HG02763 (cell line): ENCODE results near the gene PAXX.

Source experiments
- ATAC-seq: cut with Tn5 transposase; IDR thresholded peaks from one replicate; pipeline ENCODE4 v1.9.1; 2021; ENCODE audit warnings: mild to moderate bottlenecking, moderate library complexity; ENCODE audit not compliant: unreplicated experiment

The PAXX gene

GRCh38 chr9:136952876-136953770 lies 39.1 kb upstream of the PAXX start:
- no peak for ATAC-seq

DNA sequence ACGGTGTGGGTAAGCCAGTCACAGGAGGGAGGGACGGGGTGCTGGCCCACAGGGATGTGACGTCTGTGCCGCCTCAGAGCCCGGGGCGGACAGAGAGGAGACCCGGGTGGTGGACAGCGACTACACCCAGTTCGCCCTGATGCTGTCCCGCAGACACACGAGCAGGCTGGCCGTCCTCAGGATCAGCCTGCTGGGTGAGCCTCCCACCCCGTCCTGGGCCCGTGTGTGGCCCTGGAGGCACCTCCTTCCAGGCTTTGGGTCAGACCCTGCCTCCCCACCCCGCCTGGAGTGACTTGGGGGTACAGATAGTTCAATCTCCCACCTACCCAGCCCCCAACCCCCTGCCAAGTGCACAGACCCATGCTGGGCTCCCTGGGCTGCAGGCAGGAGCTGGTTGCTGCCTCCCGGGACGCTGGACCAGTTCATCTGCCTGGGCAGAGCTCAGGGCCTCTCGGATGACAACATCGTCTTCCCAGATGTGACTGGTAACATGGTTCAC lies 38.4 kb upstream of the PAXX start:
- ATAC-seq = no peak

GRCh38 chr9:136954270-136955083 lies 37.7 kb upstream of the PAXX start:
- ATAC-seq = no peak

DNA sequence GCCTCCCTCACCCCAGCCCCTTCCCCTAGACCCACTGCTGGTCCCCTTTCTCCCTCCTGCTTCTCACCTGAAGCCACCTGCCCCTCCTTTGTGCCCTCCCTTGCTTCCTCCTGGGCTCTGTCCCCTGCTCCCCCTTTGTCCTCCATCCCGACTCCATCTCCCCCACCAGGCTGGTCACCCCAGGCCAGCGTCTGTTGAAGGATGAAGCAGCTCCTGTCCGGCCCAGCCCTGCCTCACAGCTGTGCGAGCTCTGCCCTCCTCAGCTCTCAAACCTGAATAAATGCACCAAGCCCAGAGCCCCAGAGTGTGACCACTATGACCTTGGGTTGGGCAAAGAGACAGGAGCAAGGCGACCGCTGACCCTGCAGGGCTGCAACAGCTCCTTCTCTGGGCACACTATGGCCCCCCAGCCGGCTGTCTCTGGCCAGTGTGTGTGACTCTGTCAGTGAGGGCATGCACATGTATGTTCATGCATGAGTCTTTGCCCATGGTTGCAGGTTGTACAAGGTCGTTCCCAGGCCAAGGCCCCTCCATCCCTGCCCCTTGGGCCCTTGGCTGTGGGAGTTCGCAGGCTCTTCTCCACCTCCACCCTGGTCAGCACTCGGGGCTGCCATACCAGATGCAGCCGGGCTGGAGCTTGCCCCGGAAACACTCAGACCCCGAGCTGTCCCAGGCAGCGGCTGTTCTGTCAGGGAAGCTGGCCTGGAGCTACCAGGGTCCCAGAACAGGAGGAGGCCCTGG lies 36.9 kb upstream of the PAXX start:
- ATAC-seq = no peak

GRCh38 chr9:136955943-136956335 lies 36.3 kb upstream of the PAXX start:
- ATAC-seq = no peak

DNA sequence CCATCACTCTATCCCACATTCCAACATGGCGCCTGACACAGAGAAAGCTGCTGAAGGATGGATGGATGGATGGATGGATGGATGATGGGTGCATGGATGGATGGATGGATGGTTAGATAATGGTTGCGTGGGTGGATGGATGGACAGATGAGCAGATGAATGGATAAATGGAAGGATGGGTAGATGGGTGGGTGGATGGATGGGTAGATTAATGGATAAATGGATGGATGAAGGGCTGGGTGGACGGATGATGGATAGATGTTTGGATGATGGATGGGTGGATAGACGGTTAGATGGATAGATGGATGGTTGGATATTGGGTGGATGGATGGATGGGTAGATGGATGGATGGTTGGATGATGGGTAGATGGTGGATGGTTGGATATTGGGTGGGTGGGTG lies 35.6 kb upstream of the PAXX start:
- no peak for ATAC-seq

DNA sequence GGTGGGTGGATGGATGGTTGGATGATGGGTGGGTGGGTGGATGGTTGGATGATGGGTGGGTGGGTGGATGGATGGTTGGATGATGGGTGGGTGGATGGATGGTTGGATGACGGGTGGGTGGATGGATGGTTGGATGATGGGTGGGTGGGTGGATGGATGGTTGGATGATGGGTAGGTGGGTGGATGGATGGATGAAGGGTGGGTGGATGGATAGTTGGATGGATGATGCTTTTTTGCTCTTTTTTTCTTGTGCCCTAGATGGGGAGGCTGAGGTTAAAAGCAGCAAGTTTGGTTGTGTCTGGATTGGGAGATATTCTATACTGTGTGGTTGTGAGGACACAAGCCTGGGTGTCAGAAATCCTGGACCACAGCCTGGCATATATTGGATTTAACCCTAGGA lies 34.8 kb upstream of the PAXX start:
- ATAC-seq = no peak

DNA sequence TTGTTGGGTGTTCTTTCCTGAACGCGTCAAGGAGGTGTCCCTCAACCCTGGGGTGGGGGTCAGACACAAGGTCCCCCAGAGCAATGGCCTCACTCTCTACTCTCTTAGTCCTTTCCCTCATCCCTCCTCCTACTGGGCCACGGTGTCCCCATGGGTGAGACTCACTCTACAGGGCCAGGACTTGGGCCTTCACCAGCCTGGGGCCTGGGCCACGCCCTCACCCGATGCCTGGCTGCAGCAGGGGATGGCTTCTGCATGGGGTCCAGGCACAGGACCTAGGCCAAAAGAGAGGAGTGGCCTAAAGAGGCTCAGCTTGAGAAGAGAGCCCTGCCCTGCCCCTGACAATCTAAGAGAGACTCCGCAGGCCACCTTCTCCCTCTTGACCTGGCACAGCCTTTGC lies 34.3 kb upstream of the PAXX start:
- no peak for ATAC-seq

GRCh38 chr9:136958473-136958872 lies 33.7 kb upstream of the PAXX start:
- ATAC-seq = no peak

GRCh38 chr9:136958898-136959850 lies 33.0 kb upstream of the PAXX start:
- ATAC-seq = no peak

DNA sequence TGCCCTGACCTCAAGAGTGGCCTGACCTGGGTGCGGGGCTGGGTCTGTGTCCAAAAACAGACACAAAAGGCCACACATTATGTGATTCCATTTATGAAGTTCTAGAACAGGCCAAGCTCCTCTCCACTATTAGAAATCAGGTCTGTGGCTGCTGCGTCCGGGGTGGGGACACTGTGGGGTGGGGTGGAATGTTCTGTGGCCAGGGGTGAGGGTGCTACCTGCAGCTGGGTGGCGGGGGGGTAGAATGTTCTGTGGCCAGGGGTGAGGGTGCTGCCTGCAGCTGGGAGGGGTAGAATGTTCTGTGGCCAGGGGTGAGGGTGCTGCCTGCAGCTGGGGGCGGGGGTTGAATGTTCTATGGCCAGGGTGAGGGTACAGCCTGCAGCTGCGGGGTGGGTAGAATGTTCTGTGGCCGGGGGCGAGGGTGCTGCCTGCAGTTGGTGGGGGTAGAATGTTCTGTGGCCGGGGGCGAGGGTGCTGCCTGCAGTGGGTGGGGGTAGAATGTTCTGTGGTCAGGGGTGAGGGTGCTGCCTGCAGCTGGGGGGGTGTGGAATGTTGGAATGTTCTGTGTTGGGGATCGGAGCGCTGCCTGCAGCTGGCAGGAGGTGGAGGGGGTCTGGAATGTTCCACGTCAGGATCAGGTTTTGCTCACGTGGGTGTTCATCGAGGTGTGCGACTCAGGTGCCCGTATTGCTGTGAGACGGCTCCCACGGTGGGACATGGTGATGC lies 31.8 kb upstream of the PAXX start:
- ATAC-seq = no peak

DNA sequence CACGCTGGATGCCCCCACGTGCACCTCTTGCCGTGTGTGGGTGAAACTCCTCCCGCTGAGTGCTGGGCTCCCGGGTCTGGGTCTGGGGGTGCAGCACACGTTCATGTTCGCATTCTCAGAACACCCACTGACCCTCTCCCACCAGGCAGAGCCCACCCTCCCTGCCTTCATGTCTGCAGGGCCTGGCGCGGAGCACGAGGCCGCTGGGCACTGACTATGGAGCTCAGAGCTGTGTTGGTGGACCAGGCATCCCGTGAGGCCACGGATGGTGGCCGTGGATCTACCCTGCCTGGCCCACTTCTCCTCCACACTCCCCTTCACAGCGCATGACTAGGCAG lies 31.3 kb upstream of the PAXX start:
- no peak for ATAC-seq

DNA sequence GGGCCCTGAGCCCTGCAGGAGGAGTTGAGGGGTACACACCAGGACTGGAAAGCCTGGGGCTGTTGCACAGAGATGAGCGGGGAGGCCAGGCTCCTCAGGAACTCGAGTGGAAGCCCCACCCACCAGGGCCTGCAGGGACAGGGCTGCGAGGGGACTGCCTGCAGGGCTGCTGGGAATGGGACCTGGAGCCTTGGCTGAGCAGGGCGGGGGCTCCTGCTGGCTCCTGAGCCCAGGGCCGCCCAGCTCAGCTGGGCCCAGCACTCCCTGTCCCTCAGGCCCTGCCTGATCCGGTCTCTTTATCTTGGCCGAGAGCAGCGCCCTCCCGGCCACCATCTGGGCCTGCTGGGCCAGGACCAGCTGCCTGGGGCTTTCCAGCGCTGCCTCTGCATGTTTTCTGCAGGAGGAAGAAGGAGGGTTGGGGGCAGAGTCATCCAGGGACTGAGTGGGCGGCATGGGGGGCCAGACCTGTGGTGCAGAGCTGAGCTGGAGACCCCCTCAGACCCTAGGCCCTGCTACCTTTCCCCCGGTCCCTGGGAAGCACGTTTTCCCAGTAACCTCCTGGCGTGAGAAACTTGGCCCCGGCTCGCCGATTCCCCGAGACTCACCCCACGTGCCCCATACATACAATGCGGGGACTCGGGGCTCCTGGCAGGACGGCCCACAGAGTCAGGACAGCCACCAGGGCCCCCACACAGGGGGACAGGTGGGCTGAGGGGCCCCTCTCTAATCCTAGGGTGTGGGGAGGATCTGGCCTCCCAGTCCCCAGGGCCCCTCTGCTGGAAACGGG lies 30.8 kb upstream of the PAXX start:
- ATAC-seq = no peak

- ATAC-seq = no peak
These were observed 30.1 kb upstream of the PAXX start for GRCh38 chr9:136962163-136962562.

DNA sequence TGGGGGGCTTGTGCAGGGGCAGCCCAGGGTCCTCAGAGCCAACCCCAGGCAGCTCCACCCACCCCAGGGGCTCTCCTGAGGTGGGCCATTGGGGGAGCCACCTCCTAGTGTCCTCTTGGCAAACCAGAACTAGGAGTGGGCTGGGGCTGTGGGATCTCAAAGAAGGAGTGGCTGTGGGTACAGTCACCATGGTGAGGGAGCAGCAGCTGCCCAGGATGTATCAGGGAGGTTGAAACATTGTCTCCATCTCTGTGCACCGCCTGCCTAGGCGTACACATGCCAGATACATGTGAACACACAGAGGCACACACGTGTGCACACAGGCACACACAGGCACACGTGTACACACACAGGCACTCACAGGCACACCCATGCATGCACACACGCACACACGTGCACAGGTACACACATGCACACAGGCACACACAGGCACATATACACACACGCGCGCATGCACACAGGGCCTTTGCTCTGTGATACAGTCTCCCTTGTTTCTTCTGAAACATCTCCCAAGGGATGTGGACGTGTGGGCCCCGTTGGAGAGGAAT lies 29.4 kb upstream of the PAXX start:
- ATAC-seq = no peak

DNA sequence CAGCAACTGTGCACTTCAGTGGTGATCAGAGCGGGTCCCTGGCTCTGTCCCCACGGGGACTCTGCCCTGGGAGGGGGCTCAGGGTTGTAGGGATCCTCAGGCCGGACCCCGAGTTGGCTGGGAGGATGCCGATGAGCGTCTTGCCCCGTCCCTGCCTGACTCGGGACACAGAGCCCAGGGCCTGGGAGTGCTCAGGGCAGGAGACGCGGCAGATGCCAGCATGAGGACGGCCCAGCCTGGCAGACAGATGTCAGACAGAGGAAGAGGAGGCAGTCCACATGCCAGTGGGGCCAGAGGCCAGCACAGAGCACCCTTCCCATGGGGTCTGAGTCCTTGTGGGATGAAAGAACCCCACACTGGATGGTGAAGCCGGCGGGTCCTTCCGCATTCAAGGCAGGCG lies 28.9 kb upstream of the PAXX start:
- no peak for ATAC-seq

- ATAC-seq = no peak
These were observed 28.5 kb upstream of the PAXX start for GRCh38 chr9:136963751-136964150.

GRCh38 chr9:136964171-136964689 lies 28.0 kb upstream of the PAXX start:
- ATAC-seq = no peak
